22Rv1 (cell line): ENCODE measurements around the gene AKAP6.

Source experiments
- ZFX ChIP-seq: fragments of 450-650 bp; IDR thresholded peaks from 2 replicates; pipeline ENCODE4 v1.6.1; 2017; ENCODE audit warnings: antibody characterized with exemption, borderline replicate concordance
- TF ChIP-seq, protein P1 (sequence below): fragments of 450-650 bp; IDR thresholded peaks from 2 replicates; pipeline ENCODE4 v1.5.1; 2017; ENCODE audit warnings: mild to moderate bottlenecking

DNA sequence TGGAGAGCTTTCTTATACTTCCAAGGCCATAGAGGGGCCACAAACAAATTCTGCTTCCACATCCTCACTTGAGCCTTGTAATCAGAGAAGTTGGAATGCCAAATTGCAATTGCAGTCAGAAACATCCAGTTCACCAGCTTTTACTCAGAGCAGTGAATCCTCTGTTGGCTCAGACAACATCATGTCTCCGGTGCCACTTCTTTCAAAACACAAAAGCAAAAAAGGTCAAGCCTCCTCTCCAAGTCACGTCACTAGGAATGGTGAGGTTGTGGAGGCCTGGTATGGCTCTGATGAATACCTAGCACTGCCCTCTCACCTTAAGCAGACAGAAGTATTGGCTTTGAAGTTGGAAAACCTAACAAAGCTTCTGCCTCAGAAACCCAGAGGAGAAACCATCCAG lies 217.1 kb downstream of the AKAP6 start:
- TF ChIP-seq, protein P1, sequence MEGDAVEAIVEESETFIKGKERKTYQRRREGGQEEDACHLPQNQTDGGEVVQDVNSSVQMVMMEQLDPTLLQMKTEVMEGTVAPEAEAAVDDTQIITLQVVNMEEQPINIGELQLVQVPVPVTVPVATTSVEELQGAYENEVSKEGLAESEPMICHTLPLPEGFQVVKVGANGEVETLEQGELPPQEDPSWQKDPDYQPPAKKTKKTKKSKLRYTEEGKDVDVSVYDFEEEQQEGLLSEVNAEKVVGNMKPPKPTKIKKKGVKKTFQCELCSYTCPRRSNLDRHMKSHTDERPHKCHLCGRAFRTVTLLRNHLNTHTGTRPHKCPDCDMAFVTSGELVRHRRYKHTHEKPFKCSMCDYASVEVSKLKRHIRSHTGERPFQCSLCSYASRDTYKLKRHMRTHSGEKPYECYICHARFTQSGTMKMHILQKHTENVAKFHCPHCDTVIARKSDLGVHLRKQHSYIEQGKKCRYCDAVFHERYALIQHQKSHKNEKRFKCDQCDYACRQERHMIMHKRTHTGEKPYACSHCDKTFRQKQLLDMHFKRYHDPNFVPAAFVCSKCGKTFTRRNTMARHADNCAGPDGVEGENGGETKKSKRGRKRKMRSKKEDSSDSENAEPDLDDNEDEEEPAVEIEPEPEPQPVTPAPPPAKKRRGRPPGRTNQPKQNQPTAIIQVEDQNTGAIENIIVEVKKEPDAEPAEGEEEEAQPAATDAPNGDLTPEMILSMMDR: no peak
- TF ChIP-seq ZFX: no peak
